K562 (cell line): ENCODE results near the gene BHLHE40. TPM values are rescaled to one million over a fixed set of nuclear protein-coding genes. Genes with fewer than 3 reads are reported as not detected.

Source experiments
- BACH1 ChIP-seq: fragments of 200-800 bp; sonication (Bioruptor generic); IDR thresholded peaks from 2 replicates; pipeline ENCODE4 v1.6.1; 2016; ENCODE audit warnings: missing genetic modification characterization, missing compliant biosample characterization
- CBFA2T3 ChIP-seq: fragments of 450-650 bp; IDR thresholded peaks from 2 replicates; pipeline ENCODE4 v1.6.1; 2017
- CREBBP ChIP-seq: IDR thresholded peaks from one replicate; pipeline ENCODE4 v1.6.1; 2012; ENCODE audit warnings: low read depth, mild to moderate bottlenecking, control low read depth, inconsistent platforms, low read length
- CREM ChIP-seq: IDR thresholded peaks from 2 replicates; pipeline ENCODE4 v1.6.1; 2014; ENCODE audit warnings: antibody characterized with exemption, low read depth
- DNMT1 ChIP-seq: fragments of 450-650 bp; IDR thresholded peaks from 2 replicates; pipeline ENCODE4 v1.6.1; 2016; ENCODE audit warnings: antibody characterized with exemption, mild to moderate bottlenecking
- HDAC8 ChIP-seq: fragments of 450-650 bp; IDR thresholded peaks from 2 replicates; pipeline ENCODE4 v1.6.1; 2016; ENCODE audit warnings: mild to moderate bottlenecking, missing genetic modification characterization, moderate library complexity, missing compliant biosample characterization
- HMG20A ChIP-seq: fragments of 450-650 bp; formaldehyde crosslinking; conservative IDR thresholded peaks from 2 replicates; pipeline ENCODE4 v1.4.0; 2020; ENCODE audit warnings: mild to moderate bottlenecking, mixed read lengths
- IRF2 ChIP-seq: sonication (generic); formaldehyde crosslinking; IDR thresholded peaks from 2 replicates; pipeline ENCODE4 v1.8.1; 2022; ENCODE audit warnings: mild to moderate bottlenecking, missing genetic modification reagents
- MAFG ChIP-seq: fragments of 450-650 bp; conservative IDR thresholded peaks from 2 replicates; pipeline ENCODE4 v1.6.1; 2016; ENCODE audit warnings: missing genetic modification characterization, missing compliant biosample characterization
- PCBP2 ChIP-seq: fragments of 200-400 bp; formaldehyde crosslinking; IDR thresholded peaks from 2 replicates; pipeline ENCODE4 v1.6.1; 2018; ENCODE audit warnings: low read length, low read depth, mild to moderate bottlenecking, moderate library complexity; ENCODE audit not compliant: poor library complexity, severe bottlenecking
- PML ChIP-seq: IDR thresholded peaks from 2 replicates; pipeline ENCODE4 v1.6.1; 2012; ENCODE audit warnings: low read length, inconsistent platforms
- POLR2H ChIP-seq: IDR thresholded peaks from 2 replicates; pipeline ENCODE4 v1.6.1; 2016; ENCODE audit warnings: missing genetic modification characterization, low read depth, mild to moderate bottlenecking, control low read depth, missing compliant biosample characterization, moderate library complexity
- RAD51 ChIP-seq: fragments of 450-650 bp; IDR thresholded peaks from 2 replicates; pipeline ENCODE4 v1.7.1; 2016; ENCODE audit warnings: low read depth, mild to moderate bottlenecking, borderline replicate concordance
- SMARCE1 ChIP-seq: fragments of 450-650 bp; IDR thresholded peaks from 2 replicates; pipeline ENCODE4 v1.7.1; 2016; ENCODE audit warnings: mild to moderate bottlenecking
- SOX6 ChIP-seq: fragments of 450-650 bp; IDR thresholded peaks from 2 replicates; pipeline ENCODE4 v1.6.1; 2014; ENCODE audit warnings: mild to moderate bottlenecking
- TCF3 ChIP-seq: sonication (generic); formaldehyde crosslinking; IDR thresholded peaks from 2 replicates; pipeline ENCODE4 v1.4.0; 2020; ENCODE audit warnings: mild to moderate bottlenecking, missing genetic modification reagents
- TCF7 ChIP-seq: sonication (generic); IDR thresholded peaks from 2 replicates; pipeline ENCODE4 v1.6.1; 2016; ENCODE audit warnings: antibody characterized with exemption, borderline replicate concordance
- TRIM24 ChIP-seq, 2 experiments: fragments of 450-650 bp; IDR thresholded peaks; 2 replicates each; pipeline ENCODE4 v1.6.1; 2016
- TRIM28 ChIP-seq: fragments of 450-650 bp; IDR thresholded peaks from 2 replicates; pipeline ENCODE4 v1.6.1; 2017
- ZBTB33 ChIP-seq: sonication (generic); formaldehyde crosslinking; IDR thresholded peaks from 2 replicates; pipeline ENCODE4 v1.8.1; 2023; ENCODE audit warnings: mild to moderate bottlenecking, missing genetic modification reagents
- ZNF24 ChIP-seq: fragments of 450-650 bp; IDR thresholded peaks from 2 replicates; pipeline ENCODE4 v1.6.1; 2016
- ZNF444 ChIP-seq: fragments of 250-450 bp; sonication (Bioruptor Pico); IDR thresholded peaks from 2 replicates; pipeline ENCODE4 v1.4.0; 2020; ENCODE audit warnings: mild to moderate bottlenecking, moderate library complexity
- ZNF511 ChIP-seq: sonication (generic); formaldehyde crosslinking; IDR thresholded peaks from 2 replicates; pipeline ENCODE4 v1.8.0; 2022; ENCODE audit warnings: mild to moderate bottlenecking, missing genetic modification reagents
- ZNF57 ChIP-seq: fragments of 450-650 bp; formaldehyde crosslinking; IDR thresholded peaks from 2 replicates; pipeline ENCODE4 v1.4.0; 2020; ENCODE audit warnings: mild to moderate bottlenecking, moderate library complexity
- ZNF79 ChIP-seq: fragments of 250-450 bp; sonication (Bioruptor Pico); IDR thresholded peaks from 2 replicates; pipeline ENCODE4 v1.4.0; 2020; ENCODE audit warnings: low read depth, mild to moderate bottlenecking, moderate library complexity
- polyA plus RNA-seq, 8 experiments: library from polyadenylated mRNA; depleted of rRNA in 4 of 8; stranded (reverse) in 5 of 8; unstranded in 3 of 8; fragments of >200 nt; fragmentation: Nextera tagmentation in 2 of 8; fragmentation: Illumina TruSeq in 1 of 8; extraction: Ambion mirVana in 2 of 8; extraction: Trizol in 1 of 8; gene quantifications; 2 replicates each; pipeline versions ENCODE4 v1.2.1 to v1.2.3, GENCODE V29; 2011 to 2014; ENCODE audit warnings: inconsistent platforms in 1 of 8, missing spikeins in 1 of 8
- total RNA-seq, 7 experiments: library from RNA; depleted of rRNA in 6 of 7; stranded (reverse); fragments of >200 nt in 6 of 7; fragmentation: Illumina TruSeq in 2 of 7; extraction: Trizol in 2 of 7; gene quantifications; 2 replicates each; pipeline versions ENCODE4 v1.2.1 to v1.2.3, GENCODE V29; 2011 to 2021; ENCODE audit warnings: low replicate concordance in 1 of 7
- TF ChIP-seq, protein P1 (sequence below): fragments of 450-650 bp; formaldehyde crosslinking; IDR thresholded peaks from 2 replicates; pipeline ENCODE4 v1.4.0; 2020; ENCODE audit warnings: mild to moderate bottlenecking, moderate library complexity
- TF ChIP-seq, protein P2 (sequence below), 3 experiments: fragments of 200-800 bp in 1 of 3; sonication (Bioruptor generic) in 1 of 3; sonication (generic) in 1 of 3; formaldehyde crosslinking in 1 of 3; IDR thresholded peaks; 2 replicates each; pipeline versions ENCODE4 v1.6.1 to v1.8.0; 2016 to 2022; ENCODE audit warnings: mild to moderate bottlenecking in 2 of 3, missing compliant biosample characterization in 2 of 3, missing genetic modification characterization in 2 of 3, missing genetic modification reagents in 1 of 3

The BHLHE40 gene
- total and polyA plus RNA-seq, 9 of the 15 experiments (the other 6 are each of a cell fraction or from before 2014, with no cell fraction given), result 12.0 to 83.9 (median 31.4) TPM

- TF ChIP-seq PML (no peak), PCBP2 (no peak), TRIM24 (IDR thresholded peaks at IDR 0.05) (no peak), TCF3 (no peak), CBFA2T3 (no peak), TRIM28 (no peak), ZNF444 (CRISPR knock-in tag) (no peak), MAFG (tag) (peak; percentile 32; the same call in 1 of the 2 replicates), HDAC8 (no peak), BACH1 (no peak), ZNF511 (CRISPR knock-in tag) (no peak), ZNF79 (0 out of 2 replicates have a peak, but pooled peaks have one; percentile 35), IRF2 (CRISPR knock-in tag) (no peak), ZNF57 (CRISPR knock-in tag) (no peak; the same call in 1 of the 2 replicates), SOX6 (no peak), POLR2H (tag) (no peak), HMG20A (no peak), ZBTB33 (no peak), SMARCE1 (0 out of 2 replicates have a peak, but pooled peaks have one; percentile 12), CREM (no peak), CREBBP (no peak), TCF7 (no peak), RAD51 (no peak), DNMT1 (no peak), ZNF24 (no peak)
- TF ChIP-seq, protein P1, sequence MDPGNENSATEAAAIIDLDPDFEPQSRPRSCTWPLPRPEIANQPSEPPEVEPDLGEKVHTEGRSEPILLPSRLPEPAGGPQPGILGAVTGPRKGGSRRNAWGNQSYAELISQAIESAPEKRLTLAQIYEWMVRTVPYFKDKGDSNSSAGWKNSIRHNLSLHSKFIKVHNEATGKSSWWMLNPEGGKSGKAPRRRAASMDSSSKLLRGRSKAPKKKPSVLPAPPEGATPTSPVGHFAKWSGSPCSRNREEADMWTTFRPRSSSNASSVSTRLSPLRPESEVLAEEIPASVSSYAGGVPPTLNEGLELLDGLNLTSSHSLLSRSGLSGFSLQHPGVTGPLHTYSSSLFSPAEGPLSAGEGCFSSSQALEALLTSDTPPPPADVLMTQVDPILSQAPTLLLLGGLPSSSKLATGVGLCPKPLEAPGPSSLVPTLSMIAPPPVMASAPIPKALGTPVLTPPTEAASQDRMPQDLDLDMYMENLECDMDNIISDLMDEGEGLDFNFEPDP, result peak; percentile 64; the same call in 1 of the 2 replicates
- TF ChIP-seq, protein P2, sequence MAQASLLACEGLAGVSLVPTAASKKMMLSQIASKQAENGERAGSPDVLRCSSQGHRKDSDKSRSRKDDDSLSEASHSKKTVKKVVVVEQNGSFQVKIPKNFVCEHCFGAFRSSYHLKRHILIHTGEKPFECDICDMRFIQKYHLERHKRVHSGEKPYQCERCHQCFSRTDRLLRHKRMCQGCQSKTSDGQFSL (CRISPR knock-in tag; IDR thresholded peaks at IDR 0.05), result no peak
- TF ChIP-seq, protein P2 (tag; IDR thresholded peaks at IDR 0.05), result no peak
Measured at GRCh38 chr3:4996771-4997291, 17.6 kb downstream of the BHLHE40 start (continued).
